Naive thymus-derived CD4-positive, alpha-beta T cell (primary cell): Measurements from ENCODE around the gene TLCD5. TPM values are rescaled to one million over a fixed set of nuclear protein-coding genes. Genes with fewer than 3 reads are reported as not detected.

ENCODE experiments used
- ATAC-seq: fragments of 150-1000 bp; cut with Tn5 transposase; 2 replicates; pipeline ENCODE4 v1.10.0; 2021; ENCODE audit warnings: mild to moderate bottlenecking, moderate library complexity
- CTCF ChIA-PET: fragments of 350-600 bp; sonication (Branson Sonifier 250); formaldehyde crosslinking; loops from one replicate; lab custom pipeline; 2021; ENCODE audit warnings: antibody characterized with exemption; lab: Charles Lee
- POLR2A ChIA-PET: fragments of 350-600 bp; sonication (Branson Sonifier 250); formaldehyde crosslinking; loops from one replicate; lab custom pipeline; 2021; ENCODE audit warnings: antibody characterized with exemption, inconsistent platforms; lab: Charles Lee
- DNase-seq, 9 donors: peaks; one replicate each; pipeline versions ENCODE4 v3.0.0 to v3.0.0-alpha.2; 2020 to 2022; ENCODE audit warnings: mixed read lengths in 1 of 9
- H3K27ac ChIP-seq: one replicate; pipeline ENCODE4 v1.7.0; 2013; ENCODE audit warnings: mild to moderate bottlenecking, low read depth, low read length, moderate library complexity
- H3K27me3 ChIP-seq, 2 donors: one replicate each; pipeline ENCODE4 v1.7.0; 2013; ENCODE audit warnings: low read length in 2 of 2, mild to moderate bottlenecking in 2 of 2, moderate library complexity in 2 of 2; ENCODE audit not compliant: control insufficient read depth in 2 of 2, insufficient read depth in 2 of 2
- H3K36me3 ChIP-seq, 3 experiments: 1 replicate in 2 of 3; 2 replicates in 1 of 3; pipeline ENCODE4 v1.7.0; 2013; ENCODE audit warnings: low read length in 3 of 3, mild to moderate bottlenecking in 3 of 3, moderate library complexity in 1 of 3; ENCODE audit not compliant: insufficient read depth in 3 of 3, control insufficient read depth in 2 of 3
- H3K4me1 ChIP-seq, 2 donors: one replicate each; pipeline ENCODE4 v1.7.0; 2013; ENCODE audit warnings: low read length in 2 of 2, mild to moderate bottlenecking in 2 of 2, moderate library complexity in 1 of 2; ENCODE audit not compliant: control insufficient read depth in 2 of 2, insufficient read depth in 2 of 2
- H3K4me3 ChIP-seq: 2 replicates; pipeline ENCODE4 v1.7.0; 2013; ENCODE audit warnings: mild to moderate bottlenecking, low read length
- H3K9me3 ChIP-seq, 3 experiments: 1 replicate in 2 of 3; 2 replicates in 1 of 3; pipeline ENCODE4 v1.7.0; 2013; ENCODE audit warnings: low read length in 3 of 3; ENCODE audit not compliant: control insufficient read depth in 2 of 3
- H3K27ac Mint-ChIP-seq, 9 donors: one replicate each; pipeline ENCODE4 v1.8.0; 2020 to 2022; ENCODE audit warnings: mixed read lengths in 9 of 9, mild to moderate bottlenecking in 8 of 9, moderate library complexity in 5 of 9, inconsistent platforms in 2 of 9
- H3K27me3 Mint-ChIP-seq, 5 donors: one replicate each; pipeline ENCODE4 v1.8.0; 2021 to 2022; ENCODE audit warnings: mixed read lengths in 5 of 5, mild to moderate bottlenecking in 1 of 5
- H3K36me3 Mint-ChIP-seq, 5 donors: one replicate each; pipeline ENCODE4 v1.8.0; 2020 to 2022; ENCODE audit warnings: mixed read lengths in 5 of 5, mild to moderate bottlenecking in 3 of 5, inconsistent platforms in 1 of 5
- H3K4me1 Mint-ChIP-seq, 7 donors: one replicate each; pipeline ENCODE4 v1.8.0; 2020 to 2022; ENCODE audit warnings: mixed read lengths in 7 of 7, mild to moderate bottlenecking in 3 of 7, inconsistent platforms in 1 of 7
- H3K4me3 Mint-ChIP-seq, 10 donors: one replicate each; pipeline ENCODE4 v1.8.0; 2020 to 2022; ENCODE audit warnings: mild to moderate bottlenecking in 10 of 10, mixed read lengths in 10 of 10, moderate library complexity in 6 of 10, inconsistent platforms in 2 of 10
- H3K9me3 Mint-ChIP-seq, 11 donors: one replicate each; pipeline ENCODE4 v1.8.0; 2020 to 2022; ENCODE audit warnings: mixed read lengths in 11 of 11, mild to moderate bottlenecking in 4 of 11, inconsistent platforms in 1 of 11, moderate library complexity in 1 of 11
- intact Hi-C, 2 donors: fragments of 100-400 bp; cut with micrococcal nuclease; formaldehyde crosslinking; loops; one replicate each; pipeline ENCODE4 v1.15.1; 2023
- polyA plus RNA-seq, 2 donors: library from polyadenylated mRNA; unstranded; fragments of 300-500 nt; fragmentation: Illumina TruSeq; gene quantifications; one replicate each; pipeline ENCODE4 v1.2.3, GENCODE V29; 2021
- total RNA-seq, 6 experiments: library from RNA in 5 of 6; stranded (reverse) in 5 of 6; gene quantifications; 1 replicate in 5 of 6; 2 replicates in 1 of 6; pipeline ENCODE4 v1.2.3 and lab custom pipeline; 2021 to 2026

The TLCD5 gene
- total and polyA plus RNA-seq, 7 experiments from 2014 or later, result 0.11 to 0.48 (median 0.17) TPM; not detected in 4

DNA sequence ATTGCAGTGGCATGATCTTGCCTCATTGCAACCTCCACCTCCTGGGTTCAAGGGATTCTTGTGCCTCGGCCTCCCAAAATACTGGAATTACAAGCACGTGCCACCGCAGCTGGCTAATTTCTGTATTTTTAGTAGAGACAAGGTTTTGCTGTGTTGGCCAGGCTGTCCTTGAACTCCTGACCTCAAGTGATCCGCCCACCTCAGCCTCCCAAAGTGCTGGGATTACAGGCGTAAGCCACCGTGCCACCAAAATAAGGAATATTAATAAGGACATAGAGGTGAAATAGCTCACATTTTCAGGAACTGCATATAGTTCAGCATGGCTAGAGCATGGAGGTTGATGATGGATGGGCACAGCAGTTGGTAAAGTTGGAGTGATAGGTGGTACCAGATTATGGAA lies 32.5 kb downstream of the TLCD5 start:
- peaks cover 0 to 4% (median 0%) of the 10 kb centered on the region in 7 donors for H3K4me1 Mint-ChIP-seq
- DNase-seq (no peak), ATAC-seq (no peak)
- Histone ChIP-seq H3K4me1 (no peaks in the 10 kb centered on the region), H3K27ac (no peak overlapping the region), H3K27me3 (peaks cover 3 to 7% of the 10 kb centered on the region in 2 donors), H3K36me3 (no peaks in the 10 kb centered on the region), H3K4me3 (no peak overlapping the region), H3K9me3 (no peaks in the 10 kb centered on the region)
- ChIA-PET CTCF (interaction anchor here (0.6 kb wide), 1 partner anchor 30 kb away, joined by 4 read pairs; no protein-coding TSS in a partner anchor), POLR2A (no interaction called here)
- H3K4me3 Mint-ChIP-seq, result no peak overlapping the region
- peaks cover 0 to 12% (median 0%) of the 10 kb centered on the region in 5 donors for H3K36me3 Mint-ChIP-seq
- peaks cover 0 to 3% (median 0%) of the 10 kb centered on the region in 11 donors for H3K9me3 Mint-ChIP-seq
- no peak overlapping the region for H3K27ac Mint-ChIP-seq
- intact Hi-C loops, result no loop called here
- H3K27me3 Mint-ChIP-seq, result peaks cover 36 to 56% (median 51%) of the 10 kb centered on the region in 5 donors

- Histone ChIP-seq H3K36me3 (no peaks in the 10 kb centered on the region), H3K4me3 (no peak overlapping the region), H3K4me1 (no peaks in the 10 kb centered on the region), H3K27me3 (peaks cover 3 to 4% of the 10 kb centered on the region in 2 donors), H3K9me3 (no peaks in the 10 kb centered on the region), H3K27ac (no peak overlapping the region)
- no peak overlapping the region for H3K4me3 Mint-ChIP-seq
- DNase-seq, result no peak
- H3K9me3 Mint-ChIP-seq, result peaks cover 0 to 3% (median 0%) of the 10 kb centered on the region in 11 donors
- H3K4me1 Mint-ChIP-seq, result peaks cover 0 to 4% (median 0%) of the 10 kb centered on the region in 7 donors
- ChIA-PET CTCF (no interaction called here), POLR2A (no interaction called here)
- peaks cover 27 to 50% (median 46%) of the 10 kb centered on the region in 5 donors for H3K27me3 Mint-ChIP-seq
- no peak overlapping the region for H3K27ac Mint-ChIP-seq
- H3K36me3 Mint-ChIP-seq, result peaks cover 0 to 9% (median 0%) of the 10 kb centered on the region in 5 donors
- no peak for ATAC-seq
- intact Hi-C loops, result no loop called here
These were observed 33.6 kb downstream of the TLCD5 start for GRCh38 chr11:120358729-120359128.

GRCh38 chr11:120363436-120363835 lies 38.3 kb downstream of the TLCD5 start:
- H3K36me3 ChIP-seq, result no peaks in the 10 kb centered on the region
- DNase-seq (no peak), ATAC-seq (no peak)
- peaks cover 0 to 3% of the 10 kb centered on the region in 2 donors for H3K27me3 ChIP-seq
- no peaks in the 10 kb centered on the region for H3K9me3 Mint-ChIP-seq
- H3K27ac ChIP-seq, result no peak overlapping the region
- H3K9me3 ChIP-seq, result no peaks in the 10 kb centered on the region
- H3K27me3 Mint-ChIP-seq, result peaks cover 11 to 33% (median 17%) of the 10 kb centered on the region in 5 donors
- peaks cover 0 to 2% (median 0%) of the 10 kb centered on the region in 7 donors for H3K4me1 Mint-ChIP-seq
- intact Hi-C loops, result no loop called here
- no peak overlapping the region for H3K4me3 ChIP-seq
- peaks cover 0 to 3% (median 0%) of the 10 kb centered on the region in 5 donors for H3K36me3 Mint-ChIP-seq
- H3K27ac Mint-ChIP-seq, result no peak overlapping the region
- H3K4me1 ChIP-seq, result no peaks in the 10 kb centered on the region
- POLR2A ChIA-PET, result no interaction called here
- CTCF ChIA-PET, result no interaction called here
- H3K4me3 Mint-ChIP-seq, result no peak overlapping the region

- Mint-ChIP-seq H3K9me3 (no peaks in the 10 kb centered on the region), H3K36me3 (no peaks in the 10 kb centered on the region), H3K4me1 (no peaks in the 10 kb centered on the region), H3K4me3 (no peak overlapping the region), H3K27ac (no peak overlapping the region), H3K27me3 (peaks cover 9 to 32% (median 18%) of the 10 kb centered on the region in 5 donors)
- H3K9me3 ChIP-seq, result no peaks in the 10 kb centered on the region
- ATAC-seq, result no peak
- intact Hi-C loops, result no loop called here
- ChIA-PET CTCF (no interaction called here), POLR2A (no interaction called here)
- H3K27ac ChIP-seq, result no peak overlapping the region
- no peaks in the 10 kb centered on the region for H3K36me3 ChIP-seq
- no peaks in the 10 kb centered on the region for H3K27me3 ChIP-seq
- H3K4me3 ChIP-seq, result no peak overlapping the region
- DNase-seq, result no peak
- no peaks in the 10 kb centered on the region for H3K4me1 ChIP-seq
These were observed 40.4 kb downstream of the TLCD5 start for GRCh38 chr11:120365512-120365911.

- Histone ChIP-seq H3K27ac (no peak overlapping the region), H3K9me3 (no peaks in the 10 kb centered on the region), H3K27me3 (no peaks in the 10 kb centered on the region), H3K4me1 (no peaks in the 10 kb centered on the region), H3K36me3 (no peaks in the 10 kb centered on the region), H3K4me3 (no peak overlapping the region)
- no peak overlapping the region for H3K4me3 Mint-ChIP-seq
- H3K4me1 Mint-ChIP-seq, result no peaks in the 10 kb centered on the region
- CTCF ChIA-PET, result interaction anchor here (0.6 kb wide), 1 partner anchor 8 kb away, joined by 3 read pairs; no protein-coding TSS in a partner anchor
- DNase-seq (no peak), ATAC-seq (no peak)
- intact Hi-C loops, result no loop called here
- POLR2A ChIA-PET, result no interaction called here
- no peaks in the 10 kb centered on the region for H3K36me3 Mint-ChIP-seq
- H3K27ac Mint-ChIP-seq, result no peak overlapping the region
- peaks cover 8 to 32% (median 24%) of the 10 kb centered on the region in 5 donors for H3K27me3 Mint-ChIP-seq
- H3K9me3 Mint-ChIP-seq, result no peaks in the 10 kb centered on the region
These were observed 47.2 kb downstream of the TLCD5 start for GRCh38 chr11:120372296-120372695.

GRCh38 chr11:120375076-120375475 lies 50.0 kb downstream of the TLCD5 start:
- Mint-ChIP-seq H3K27ac (no peak overlapping the region), H3K4me1 (no peaks in the 10 kb centered on the region), H3K9me3 (peaks cover 0 to 13% (median 10%) of the 10 kb centered on the region in 11 donors), H3K4me3 (no peak overlapping the region), H3K36me3 (peaks cover 0 to 6% (median 3%) of the 10 kb centered on the region in 5 donors), H3K27me3 (peaks cover 8 to 35% (median 19%) of the 10 kb centered on the region in 5 donors)
- Histone ChIP-seq H3K36me3 (no peaks in the 10 kb centered on the region), H3K27ac (no peak overlapping the region), H3K4me3 (no peak overlapping the region), H3K9me3 (no peaks in the 10 kb centered on the region), H3K27me3 (no peaks in the 10 kb centered on the region), H3K4me1 (no peaks in the 10 kb centered on the region)
- ChIA-PET CTCF (interaction anchor here (1.0 kb wide), 1 partner anchor 14 kb away, joined by 3 read pairs; no protein-coding TSS in a partner anchor), POLR2A (interaction anchor here (0.6 kb wide), 1 partner anchor 1242 kb away, joined by 4 read pairs; no protein-coding TSS in a partner anchor)
- DNase-seq (no peak), ATAC-seq (no peak)
- intact Hi-C loops, result no loop called here
